Measurements from ENCODE around the gene SNW1.
"Not testable (repeated sequence)": the region's sequence is repeated elsewhere in the genome, so short reads cannot be mapped to it uniquely, and the experiment has no call there.

SNW1 gene

GRCh38 chr14:77752266-77752665, 8.7 kb downstream of the SNW1 start:
- in situ Hi-C loops (cut with MboI; ENCODE audit: low sequenced_read_pairs) = no loop called here

- in situ Hi-C loops (cut with MboI; ENCODE audit: low sequenced_read_pairs) = not testable (repeated sequence)
These were observed 13.5 kb downstream of the SNW1 start for GRCh38 chr14:77747425-77747824.

DNA sequence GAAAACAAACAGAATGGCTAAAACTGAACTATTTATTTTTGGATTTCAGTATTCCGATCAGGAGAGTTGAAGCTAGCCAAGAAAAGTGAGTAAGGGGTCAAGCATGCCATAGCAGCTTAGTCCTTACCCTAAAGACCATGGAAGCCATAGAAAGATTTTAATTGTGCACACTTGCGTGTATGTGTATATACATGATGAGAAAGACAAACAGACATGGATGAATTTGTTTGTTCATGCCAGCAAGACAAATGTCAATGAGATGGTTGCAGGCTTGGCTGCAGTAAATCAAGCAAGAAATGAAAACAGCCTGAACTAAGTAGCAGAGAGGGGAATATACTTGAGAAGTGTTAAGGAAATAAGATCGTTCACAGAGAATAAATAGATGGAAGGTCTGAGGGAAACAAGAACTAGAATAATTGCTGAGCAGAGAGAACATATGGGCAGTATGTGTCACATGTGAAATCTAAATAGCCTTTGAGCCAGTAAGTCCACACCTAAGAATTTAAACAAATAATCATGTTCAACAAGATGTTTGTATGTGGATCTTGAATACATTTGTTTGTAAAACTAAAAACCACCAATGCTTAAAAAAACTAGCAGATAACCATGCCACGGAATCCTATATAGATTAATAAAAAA, 14.8 kb downstream of the SNW1 start:
- in situ Hi-C loops (cut with MboI; ENCODE audit: low sequenced_read_pairs) = no loop called here

DNA sequence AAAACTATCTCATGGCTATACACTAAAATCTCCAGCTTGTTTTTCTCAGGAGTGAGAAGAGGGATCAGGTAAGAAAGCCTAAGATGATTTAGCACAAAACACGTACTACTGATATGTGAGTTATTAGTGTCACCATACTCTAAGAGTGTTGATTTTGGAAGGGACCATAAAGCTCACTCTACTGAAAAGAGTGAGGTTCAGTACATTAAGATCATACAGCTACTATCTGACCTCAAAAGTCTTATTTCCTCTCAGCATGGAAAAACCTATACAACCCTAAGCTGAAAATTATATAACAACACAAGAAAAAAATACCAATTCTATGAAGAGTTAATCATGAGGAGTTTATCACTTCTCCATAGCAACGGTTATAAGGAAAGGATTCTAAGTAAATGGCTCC, 19.5 kb downstream of the SNW1 start:
- in situ Hi-C loops (cut with MboI; ENCODE audit: low sequenced_read_pairs) = no loop called here

- in situ Hi-C loops (cut with MboI; ENCODE audit: low sequenced_read_pairs) = no loop called here
These were observed 22.3 kb downstream of the SNW1 start for GRCh38 chr14:77738559-77739250.

DNA sequence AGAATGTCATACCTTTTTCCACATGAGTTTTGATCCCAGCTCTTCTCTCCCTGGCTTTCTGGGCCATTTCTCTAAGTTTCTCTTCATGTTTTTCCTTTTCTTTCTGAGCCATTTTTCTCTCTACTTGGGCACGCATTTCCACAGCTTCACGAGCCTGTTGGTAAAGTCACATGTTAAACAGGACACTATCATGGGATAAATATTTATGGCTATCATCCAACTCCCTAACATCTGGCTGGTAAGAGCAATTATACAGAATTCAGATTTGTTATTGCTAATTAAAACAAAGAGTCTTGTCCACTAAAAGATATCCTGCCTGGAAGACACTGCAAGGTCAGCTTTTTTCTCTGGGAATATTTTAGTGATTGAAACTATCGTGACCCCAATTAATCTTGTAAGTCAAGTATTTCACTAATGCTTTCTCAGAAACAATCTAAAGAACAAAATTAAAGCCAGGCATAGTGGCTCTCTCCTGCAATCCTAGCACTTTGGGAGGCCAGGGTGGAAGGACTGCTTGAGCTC, 29.9 kb downstream of the SNW1 start:
- in situ Hi-C loops (cut with MboI; ENCODE audit: low sequenced_read_pairs) = no loop called here

DNA sequence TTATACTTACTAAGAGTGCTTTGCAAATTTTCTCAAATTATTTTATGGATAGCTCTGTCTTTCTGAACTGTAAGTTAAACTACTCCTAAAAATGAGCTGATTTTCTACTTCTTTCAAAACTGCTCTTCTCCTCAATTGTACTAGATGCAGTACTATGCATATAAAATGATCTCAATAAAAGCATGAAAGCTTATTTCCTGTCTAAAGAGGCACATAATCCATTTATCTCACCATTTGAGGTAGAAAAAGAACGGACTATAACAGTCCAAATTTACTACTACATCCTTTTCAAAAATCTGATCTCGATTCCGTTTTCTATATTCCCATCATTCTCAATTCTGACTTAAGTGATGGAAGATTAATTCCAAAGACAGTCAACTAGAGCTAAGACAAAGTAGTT, 38.7 kb downstream of the SNW1 start:
- in situ Hi-C loops (cut with MboI; ENCODE audit: low sequenced_read_pairs) = no loop called here

DNA sequence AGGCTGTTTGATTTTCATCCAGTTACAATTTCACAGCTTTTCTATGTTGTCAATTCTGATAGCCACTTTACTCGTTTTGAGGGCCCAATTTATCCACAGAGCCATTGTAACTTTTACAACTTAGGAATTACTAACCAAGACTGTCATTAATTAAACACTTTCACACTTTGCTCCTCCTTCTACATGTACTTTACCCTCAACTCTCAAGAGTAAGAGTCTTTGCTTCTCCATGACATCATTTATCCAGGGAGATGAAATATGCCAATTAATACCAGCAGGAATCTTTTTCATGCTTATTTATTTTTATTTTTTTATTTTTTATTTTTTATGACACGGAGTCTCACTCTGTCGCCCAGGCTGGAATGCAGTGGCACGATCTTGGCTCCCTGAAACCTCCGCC, 39.5 kb downstream of the SNW1 start:
- in situ Hi-C loops (cut with MboI; ENCODE audit: low sequenced_read_pairs) = no loop called here

- in situ Hi-C loops (cut with MboI; ENCODE audit: low sequenced_read_pairs) = no loop called here
These were observed 43.2 kb downstream of the SNW1 start for GRCh38 chr14:77717608-77718305.

DNA sequence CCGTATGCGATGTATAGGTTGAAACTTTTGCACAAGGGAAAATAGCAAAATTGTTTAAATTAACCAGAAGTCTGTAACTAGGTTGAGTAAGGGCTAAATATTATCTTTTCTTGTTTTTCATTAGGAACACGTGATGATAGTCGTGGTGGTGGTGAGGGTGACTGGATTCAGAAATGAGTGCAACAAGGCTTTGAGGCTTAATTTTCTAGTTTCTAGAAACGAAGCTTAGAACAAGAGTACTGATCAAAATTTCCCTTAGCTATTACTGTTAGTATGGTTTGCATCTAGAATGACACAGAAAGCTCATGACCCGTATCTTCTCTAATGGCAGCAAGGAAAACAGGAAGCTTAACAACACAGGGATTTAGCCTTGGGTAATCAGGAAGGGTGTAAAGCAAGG, 46.0 kb downstream of the SNW1 start:
- in situ Hi-C loops (cut with MboI; ENCODE audit: low sequenced_read_pairs) = no loop called here

DNA sequence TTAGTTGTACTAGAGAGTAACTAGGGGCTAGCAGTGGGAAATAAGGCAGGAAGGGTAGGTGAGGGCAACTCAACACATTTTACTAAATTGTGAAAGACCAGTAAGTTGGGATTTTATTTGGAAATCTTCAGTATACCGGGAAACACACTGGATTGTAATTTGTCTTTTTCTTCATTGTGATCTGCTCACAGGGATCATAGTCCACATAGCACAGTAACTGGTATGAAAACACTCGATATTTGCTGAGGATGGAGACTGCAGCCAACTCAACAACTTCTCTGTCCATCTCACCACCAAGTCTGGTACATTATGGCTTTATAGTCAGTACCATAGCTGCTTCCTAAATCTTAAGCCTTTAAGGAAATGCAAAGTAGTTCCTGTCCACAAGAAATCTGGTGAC, 50.6 kb downstream of the SNW1 start:
- in situ Hi-C loops (cut with MboI; ENCODE audit: low sequenced_read_pairs) = no loop called here

DNA sequence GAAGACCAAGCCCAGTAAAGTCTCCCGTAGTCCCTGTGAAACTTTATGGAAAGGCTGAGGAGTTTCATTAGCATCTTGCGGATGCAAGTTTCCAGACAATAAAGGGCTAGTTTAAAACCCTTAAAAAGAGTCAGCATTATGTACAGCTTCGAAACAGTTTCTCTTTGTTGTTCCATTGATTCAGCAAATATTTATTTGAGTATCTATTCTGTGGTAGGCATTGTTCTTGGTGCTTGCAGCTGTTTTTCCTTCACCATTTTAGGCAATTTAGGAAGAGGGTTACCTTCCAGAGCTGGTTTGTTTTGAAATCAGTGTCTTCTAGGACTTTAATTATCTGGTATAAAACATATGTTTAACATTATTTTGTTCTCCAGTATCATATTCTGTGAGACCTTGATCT, 51.5 kb downstream of the SNW1 start:
- in situ Hi-C loops (cut with MboI; ENCODE audit: low sequenced_read_pairs) = no loop called here

DNA sequence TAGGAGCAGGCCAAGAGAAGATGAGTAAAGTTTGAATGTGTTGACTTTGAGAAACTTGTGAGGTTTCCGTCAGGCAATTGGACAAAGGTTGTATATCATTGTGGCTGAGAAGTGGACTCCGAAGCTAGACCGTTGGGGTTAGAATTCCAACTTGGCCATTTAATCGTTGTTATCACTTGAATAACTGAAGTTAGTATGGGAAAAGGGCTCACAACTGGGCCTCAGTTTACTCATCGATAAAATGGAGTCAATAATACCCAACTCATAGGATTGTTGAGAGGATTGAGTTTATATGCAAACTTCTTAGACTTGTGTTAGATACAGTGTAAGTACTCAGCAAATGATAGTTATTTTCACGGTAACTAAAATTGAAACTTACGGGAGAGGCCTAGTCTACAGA, 52.2 kb downstream of the SNW1 start:
- in situ Hi-C loops (cut with MboI; ENCODE audit: low sequenced_read_pairs) = no loop called here

DNA sequence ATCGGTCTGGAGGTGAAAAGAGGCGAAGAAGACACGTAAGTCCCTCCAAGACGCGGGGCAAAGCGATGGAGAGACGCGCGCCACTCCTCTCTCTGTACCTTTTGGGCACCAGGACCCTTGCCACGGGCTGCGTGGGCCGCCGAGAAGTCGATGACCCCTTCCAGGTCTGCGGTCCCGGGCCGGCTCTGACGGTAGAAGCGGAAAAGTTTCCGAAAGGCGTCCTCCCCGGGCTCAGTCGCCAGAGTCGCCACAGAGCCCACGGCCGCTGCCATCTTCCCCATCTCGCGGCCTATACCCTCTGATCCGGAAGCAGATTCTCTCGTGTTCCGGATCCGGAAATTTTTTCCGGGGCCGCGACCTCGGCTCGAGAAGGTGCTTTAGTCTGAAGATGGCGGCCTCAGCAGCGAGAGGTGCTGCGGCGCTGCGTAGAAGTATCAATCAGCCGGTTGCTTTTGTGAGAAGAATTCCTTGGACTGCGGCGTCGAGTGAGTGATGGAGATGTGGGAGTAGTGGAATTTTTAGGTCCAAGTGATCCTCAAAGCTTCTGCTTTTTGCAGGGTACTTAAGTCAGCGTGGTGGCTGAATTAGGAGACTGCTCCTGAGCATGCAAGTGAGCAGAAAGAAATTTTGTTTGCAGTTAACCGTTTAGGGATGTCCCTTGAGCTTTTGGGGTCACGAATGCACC, 53.1 kb downstream of the SNW1 start, which contains the start of the genes ALKBH1 and SLIRP:
ALKBH1 (minus strand) TSS at position 300 of the 685 bp plus-strand sequence; CDS start at position 281, 19 bp downstream.
SLIRP (plus strand) TSS at position 380 of the 685 bp plus-strand sequence; CDS start at position 389, 9 bp downstream.
- in situ Hi-C loops (cut with MboI; ENCODE audit: low sequenced_read_pairs) = no loop called here

GRCh38 chr14:77707355-77707723, 53.6 kb downstream of the SNW1 start:
- in situ Hi-C loops (cut with MboI; ENCODE audit: low sequenced_read_pairs) = no loop called here

- in situ Hi-C loops (cut with MboI; ENCODE audit: low sequenced_read_pairs) = no loop called here
These were observed 69.7 kb downstream of the SNW1 start for GRCh38 chr14:77691259-77691658.

DNA sequence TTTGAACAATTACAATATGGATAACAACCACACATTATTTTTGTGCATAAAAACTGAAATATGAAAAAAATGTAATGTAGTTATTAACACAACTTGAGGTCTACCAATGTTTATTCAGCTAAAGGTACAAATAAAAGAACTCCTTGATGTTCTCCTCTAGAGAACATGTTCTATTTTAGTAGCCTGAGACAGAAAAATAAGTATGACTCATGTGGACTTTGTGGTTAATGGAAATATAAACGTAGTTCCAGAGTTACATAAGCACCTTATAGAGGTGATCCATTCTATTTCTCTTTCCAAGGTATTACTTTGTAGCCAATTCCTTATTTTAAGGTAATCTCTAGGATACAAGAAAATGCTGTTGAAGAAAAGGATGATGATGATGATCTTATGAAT, 78.8 kb downstream of the SNW1 start:
- in situ Hi-C loops (cut with MboI; ENCODE audit: low sequenced_read_pairs) = no loop called here

DNA sequence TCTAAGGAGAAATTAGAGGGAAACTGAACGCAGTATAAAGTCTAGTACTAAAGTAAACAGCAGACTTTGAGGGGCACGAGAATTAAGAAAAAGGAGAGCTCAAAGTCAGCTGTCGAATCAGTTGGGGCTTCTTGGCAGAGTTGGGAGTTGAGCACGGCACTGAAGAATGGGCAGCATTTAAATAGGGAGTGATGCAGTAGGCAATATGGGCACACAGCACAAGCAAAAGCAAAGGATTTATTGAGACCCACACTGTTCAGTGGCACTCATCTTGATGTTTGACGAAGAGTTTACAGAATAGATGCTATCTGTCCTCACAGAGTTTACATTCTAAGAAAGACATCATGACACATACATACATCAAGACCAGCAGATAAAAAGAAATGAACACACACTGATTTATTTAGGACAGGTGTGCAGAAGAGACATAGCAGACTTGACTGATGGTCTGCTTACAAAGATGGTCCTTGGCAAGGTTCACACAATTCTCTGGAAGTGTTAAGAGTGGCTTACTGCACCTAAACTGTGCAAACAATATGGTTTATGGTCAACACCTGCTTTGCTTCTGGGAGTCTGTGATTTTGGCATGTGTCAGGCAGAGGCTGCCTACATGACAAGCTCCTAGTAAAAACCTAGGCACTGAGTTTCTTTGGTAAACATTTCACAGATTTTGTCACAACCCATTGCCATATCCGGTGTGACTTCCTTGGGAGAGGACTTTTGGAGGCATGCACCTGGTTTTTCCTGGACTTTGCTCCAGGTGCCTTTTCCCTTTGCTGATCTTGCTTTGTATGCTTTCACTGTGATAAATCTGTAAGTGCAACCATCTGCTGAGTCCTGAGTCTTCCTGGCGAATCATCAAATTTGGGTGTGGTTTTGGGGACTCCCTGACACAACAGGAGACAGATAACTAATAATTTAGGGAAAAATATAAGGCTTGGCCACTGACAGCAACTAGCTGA, 79.5 kb downstream of the SNW1 start:
- in situ Hi-C loops (cut with MboI; ENCODE audit: low sequenced_read_pairs) = no loop called here

DNA sequence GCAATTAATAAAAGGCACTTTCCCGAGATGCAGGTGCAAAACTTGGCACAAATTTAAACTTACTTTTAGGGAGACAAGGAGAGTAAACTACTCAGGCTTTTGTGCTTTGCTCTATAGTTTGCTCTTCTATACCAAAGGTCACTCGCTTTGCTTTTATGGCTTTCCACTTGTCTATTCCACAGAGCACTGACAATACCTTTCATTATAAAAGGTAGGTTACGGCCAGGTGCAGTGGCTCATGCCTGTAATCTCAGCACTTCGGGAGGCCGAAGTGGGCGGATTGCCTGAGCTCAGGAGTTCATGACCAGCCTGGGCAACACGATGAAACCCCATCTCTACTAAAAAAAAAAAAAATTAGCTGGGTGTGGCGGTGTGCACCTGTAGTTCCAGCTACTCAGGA, 86.0 kb downstream of the SNW1 start:
- in situ Hi-C loops (cut with MboI; ENCODE audit: low sequenced_read_pairs) = no loop called here

DNA sequence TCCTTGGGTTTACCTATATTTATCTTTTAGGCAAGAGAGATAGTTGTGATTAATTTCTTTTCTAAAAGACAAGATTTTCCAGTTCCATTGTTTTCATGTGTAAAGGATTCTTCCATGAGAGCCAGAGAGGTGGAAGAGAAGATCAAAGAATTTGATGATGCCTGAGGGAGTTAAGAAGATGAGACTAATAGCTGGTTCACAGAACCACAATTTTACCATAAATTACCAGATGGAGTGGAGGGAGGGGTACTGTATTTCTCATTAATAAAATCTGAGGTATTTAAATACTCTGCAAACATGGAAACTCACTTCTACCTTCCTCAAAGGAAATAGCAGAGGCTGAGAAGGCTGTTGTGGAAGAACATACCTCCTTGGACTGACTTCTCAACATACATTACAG, 87.8 kb downstream of the SNW1 start:
- in situ Hi-C loops (cut with MboI; ENCODE audit: low sequenced_read_pairs) = no loop called here

All from hTERT RPE-1 (cell line).